Fibroblast of lung (primary cell): ENCODE measurements around the gene MRPL38. TPM values are rescaled to one million over a fixed set of nuclear protein-coding genes. Genes with fewer than 3 reads are reported as not detected.
"Not testable (repeated sequence)": the region's sequence is repeated elsewhere in the genome, so short reads cannot be mapped to it uniquely, and the experiment has no call there.

Source experiments
- DNase-seq, 2 donors: peaks; one replicate each; pipeline versions ENCODE4 v3.0.0 to v3.0.0-alpha.2; 2010; ENCODE audit warnings: low read depth in 2 of 2
- H2AFZ ChIP-seq: 2 replicates; pipeline ENCODE4 v1.5.1; 2012; ENCODE audit warnings: low read length, control low read depth, inconsistent platforms
- H3K27ac ChIP-seq: 2 replicates; pipeline ENCODE4 v1.5.1; 2011; ENCODE audit warnings: low read length, control low read depth; ENCODE audit not compliant: insufficient read depth
- H3K27me3 ChIP-seq: 2 replicates; pipeline ENCODE4 v1.5.1; 2011; ENCODE audit warnings: mild to moderate bottlenecking, low read length; ENCODE audit not compliant: control insufficient read depth, insufficient read depth
- H3K36me3 ChIP-seq: 2 replicates; pipeline ENCODE4 v1.5.1; 2011; ENCODE audit warnings: low read length; ENCODE audit not compliant: control insufficient read depth, insufficient read depth
- H3K4me1 ChIP-seq: 2 replicates; pipeline ENCODE4 v1.5.1; 2011; ENCODE audit warnings: low read length; ENCODE audit not compliant: control insufficient read depth, insufficient read depth; ENCODE audit errors: extremely low read depth
- H3K4me2 ChIP-seq: 2 replicates; pipeline ENCODE4 v1.5.1; 2011; ENCODE audit warnings: low read length, control low read depth; ENCODE audit not compliant: insufficient read depth; ENCODE audit errors: extremely low read depth
- H3K4me3 ChIP-seq, 4 experiments: fragments of 200-600 bp in 1 of 4; sonication (generic) in 1 of 4; replicated peaks in 1 of 4; 2 replicates each; pipeline ENCODE4 v1.5.1; 2011 to 2016; ENCODE audit warnings: low read length in 4 of 4, low read depth in 3 of 4, mild to moderate bottlenecking in 3 of 4, control low read depth in 2 of 4, inconsistent platforms in 1 of 4, mixed read lengths in 1 of 4; ENCODE audit not compliant: insufficient read depth in 1 of 4; ENCODE audit errors: control extremely low read depth in 1 of 4
- H3K79me2 ChIP-seq: 2 replicates; pipeline ENCODE4 v1.5.1; 2012; ENCODE audit warnings: mild to moderate bottlenecking, low read length, inconsistent platforms; ENCODE audit not compliant: control insufficient read depth, insufficient read depth
- H3K9ac ChIP-seq: 2 replicates; pipeline ENCODE4 v1.5.1; 2011; ENCODE audit warnings: mild to moderate bottlenecking, low read length, control low read depth; ENCODE audit not compliant: insufficient read depth
- H3K9me3 ChIP-seq: 2 replicates; pipeline ENCODE4 v1.5.1; 2012; ENCODE audit warnings: low read depth, low read length; ENCODE audit not compliant: control insufficient read depth, insufficient read depth
- H4K20me1 ChIP-seq: 2 replicates; pipeline ENCODE4 v1.5.1; 2011; ENCODE audit warnings: low read length; ENCODE audit not compliant: control insufficient read depth, insufficient read depth; ENCODE audit errors: extremely low read depth
- EZH2 ChIP-seq: IDR thresholded peaks from 2 replicates; pipeline ENCODE4 v1.5.1; 2012; ENCODE audit warnings: low read length, control low read depth, mild to moderate bottlenecking; ENCODE audit errors: missing control alignments
- polyA plus RNA-seq, 2 donors: library from polyadenylated mRNA; depleted of rRNA in 1 of 2; stranded (reverse) in 1 of 2; unstranded in 1 of 2; fragments of >200 nt; gene quantifications; 2 replicates each; pipeline ENCODE4 v1.2.1, GENCODE V29; 2011 to 2012; ENCODE audit warnings: missing spikeins in 1 of 2
- total RNA-seq: library from RNA; depleted of rRNA; stranded (reverse); fragments of >200 nt; gene quantifications from 2 replicates; pipeline ENCODE4 v1.2.1, GENCODE V29; 2014
- TF ChIP-seq, protein P1 (sequence below), 2 donors: IDR thresholded peaks in 1 of 2; conservative IDR thresholded peaks in 1 of 2; 1 replicate in 1 of 2; 2 replicates in 1 of 2; pipeline ENCODE4 v1.5.1; 2011 to 2012; ENCODE audit warnings: low read length in 2 of 2, control low read depth in 1 of 2, inconsistent platforms in 1 of 2, low read depth in 1 of 2, mild to moderate bottlenecking in 1 of 2

Gene MRPL38
- total and polyA plus RNA-seq, 2 donors (not counting 1 experiment from before 2014, with no cell fraction given), result 19.3 to 36.0 TPM

DNA sequence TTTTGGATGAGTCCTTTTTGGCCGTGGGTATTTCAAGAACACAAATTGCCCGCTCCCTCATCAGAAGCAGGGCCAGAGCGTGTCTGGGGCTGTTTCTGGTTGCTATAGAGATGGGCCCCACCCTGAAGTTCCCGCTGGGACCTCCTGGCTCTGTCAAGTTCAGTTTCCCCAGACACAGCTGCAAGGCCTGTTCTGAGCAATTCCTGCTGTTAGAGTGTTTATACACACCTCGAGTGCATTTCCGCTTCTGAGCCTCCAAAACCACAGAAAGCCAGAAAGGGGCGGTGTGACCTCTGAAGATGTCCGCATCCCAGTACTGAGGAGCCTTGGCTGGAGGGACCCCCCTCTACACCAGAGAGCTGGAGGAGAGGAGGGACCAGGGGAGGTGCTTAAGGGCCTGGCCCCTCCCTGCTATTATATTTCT is 40.2 kb downstream of the MRPL38 start:
- Histone ChIP-seq H2AFZ (no peak overlapping the region), H3K27ac (peak overlapping the region; percentile 50), H3K4me3 (no peak overlapping the region), H3K27me3 (no peaks in the 10 kb centered on the region), H3K9me3 (no peaks in the 10 kb centered on the region), H3K9ac (peak overlapping the region; percentile 17), H3K4me1 (peaks cover 8% of the 10 kb centered on the region), H4K20me1 (no peaks in the 10 kb centered on the region), H3K4me2 (peak overlapping the region; percentile 44), H3K79me2 (no peaks in the 10 kb centered on the region), H3K36me3 (no peaks in the 10 kb centered on the region)
- TF ChIP-seq, protein P1, sequence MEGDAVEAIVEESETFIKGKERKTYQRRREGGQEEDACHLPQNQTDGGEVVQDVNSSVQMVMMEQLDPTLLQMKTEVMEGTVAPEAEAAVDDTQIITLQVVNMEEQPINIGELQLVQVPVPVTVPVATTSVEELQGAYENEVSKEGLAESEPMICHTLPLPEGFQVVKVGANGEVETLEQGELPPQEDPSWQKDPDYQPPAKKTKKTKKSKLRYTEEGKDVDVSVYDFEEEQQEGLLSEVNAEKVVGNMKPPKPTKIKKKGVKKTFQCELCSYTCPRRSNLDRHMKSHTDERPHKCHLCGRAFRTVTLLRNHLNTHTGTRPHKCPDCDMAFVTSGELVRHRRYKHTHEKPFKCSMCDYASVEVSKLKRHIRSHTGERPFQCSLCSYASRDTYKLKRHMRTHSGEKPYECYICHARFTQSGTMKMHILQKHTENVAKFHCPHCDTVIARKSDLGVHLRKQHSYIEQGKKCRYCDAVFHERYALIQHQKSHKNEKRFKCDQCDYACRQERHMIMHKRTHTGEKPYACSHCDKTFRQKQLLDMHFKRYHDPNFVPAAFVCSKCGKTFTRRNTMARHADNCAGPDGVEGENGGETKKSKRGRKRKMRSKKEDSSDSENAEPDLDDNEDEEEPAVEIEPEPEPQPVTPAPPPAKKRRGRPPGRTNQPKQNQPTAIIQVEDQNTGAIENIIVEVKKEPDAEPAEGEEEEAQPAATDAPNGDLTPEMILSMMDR (conservative IDR thresholded peaks at IDR 0.05 in 1 of 2, IDR thresholded peaks at IDR 0.05 in 1 of 2; ENCODE audit: low read depth in 1 of 2, low read length in 2 of 2), result no peak
- no peak for TF ChIP-seq EZH2
- peak; percentile 60 to 96 for DNase-seq

DNA sequence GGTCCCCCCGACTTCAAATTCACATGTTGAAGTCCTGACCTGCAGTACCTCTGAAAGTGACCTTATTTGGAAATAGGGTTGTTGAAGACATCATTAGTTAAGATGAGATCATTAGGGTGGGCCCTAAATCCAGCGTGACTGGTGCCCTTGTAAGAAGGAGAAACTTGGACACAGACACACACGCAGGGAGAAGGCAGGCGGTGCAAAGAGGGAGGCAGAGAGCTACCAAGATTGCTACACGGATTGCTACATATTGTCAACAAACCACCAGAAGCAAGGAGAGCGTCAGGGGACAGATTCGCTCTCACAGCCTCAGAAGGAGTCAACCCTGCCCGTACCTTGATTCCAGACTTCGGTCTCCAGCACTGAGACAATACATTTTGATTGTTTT is 42.8 kb downstream of the MRPL38 start:
- Histone ChIP-seq H3K27me3 (no peaks in the 10 kb centered on the region), H3K79me2 (no peaks in the 10 kb centered on the region), H4K20me1 (no peaks in the 10 kb centered on the region), H3K4me1 (peaks cover 3% of the 10 kb centered on the region), H3K27ac (no peak overlapping the region), H3K9me3 (no peaks in the 10 kb centered on the region), H3K4me3 (no peak overlapping the region), H3K36me3 (no peaks in the 10 kb centered on the region), H3K4me2 (no peak overlapping the region), H2AFZ (no peak overlapping the region), H3K9ac (no peak overlapping the region)
- no peak for TF ChIP-seq EZH2
- TF ChIP-seq, protein P1 (conservative IDR thresholded peaks at IDR 0.05 in 1 of 2, IDR thresholded peaks at IDR 0.05 in 1 of 2; ENCODE audit: low read depth in 1 of 2, low read length in 2 of 2), result no peak
- DNase-seq, result peak in 1 of 2 donors; percentile 54

DNA sequence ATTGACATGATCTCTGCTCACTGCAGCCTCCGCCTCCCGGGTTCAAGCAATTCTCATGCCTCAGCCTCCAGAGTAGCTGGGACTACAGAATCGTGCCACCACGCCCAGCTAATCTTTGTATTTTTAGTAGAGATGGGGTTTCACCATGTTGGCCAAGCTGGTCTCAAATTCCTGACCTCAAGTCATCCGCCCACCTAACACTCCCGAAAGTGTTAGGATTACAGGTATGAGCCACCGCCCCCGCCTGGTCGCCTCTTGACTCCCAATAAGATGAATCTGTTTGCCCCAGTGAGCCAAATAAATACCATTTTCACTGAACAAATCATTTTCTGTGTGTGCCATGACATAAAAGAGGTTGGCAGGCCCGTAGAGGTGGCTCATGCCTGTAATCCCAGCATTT is 45.3 kb downstream of the MRPL38 start:
- H3K79me2 ChIP-seq, H3K9me3 ChIP-seq, H3K9ac ChIP-seq, H2AFZ ChIP-seq, H3K4me1 ChIP-seq, H3K4me2 ChIP-seq, DNase-seq, H3K27ac ChIP-seq, H3K27me3 ChIP-seq, H4K20me1 ChIP-seq, H3K4me3 ChIP-seq, H3K36me3 ChIP-seq: not testable (repeated sequence)
